Stimulated activated CD8-positive, alpha-beta memory T cell treated with anti-CD3 and anti-CD28 coated beads, Interleukin-2, amount 100 ng/mL, for 1 hour (primary cell): ENCODE measurements around the gene ETV4.
A peak's percentile ranks its signal among the peaks of the same experiment; 100 is the strongest.

Experiments used
- DNase-seq, 2 donors: peaks; one replicate each; pipeline ENCODE4 v3.0.0-alpha.2; 2020; ENCODE audit warnings: low read depth in 2 of 2

Gene ETV4

GRCh38 chr17:43546319-43547188, at the start of gene ETV4:
ETV4 (minus strand) TSS chr17:43546340; CDS start chr17:43545617, 723 bp downstream.
- DNase-seq, result peak; percentile 71 to 72

- no peak for DNase-seq
Observed at GRCh38 chr17:43595466-43595865, 49.3 kb upstream of the ETV4 start.

- DNase-seq, result no peak
Observed at GRCh38 chr17:43591779-43592562, 45.8 kb upstream of the ETV4 start.

GRCh38 chr17:43591001-43591400, 44.9 kb upstream of the ETV4 start:
- DNase-seq, result no peak

- no peak for DNase-seq
Observed at GRCh38 chr17:43588664-43589435, 42.7 kb upstream of the ETV4 start.

GRCh38 chr17:43588121-43588520, 42.0 kb upstream of the ETV4 start:
- no peak for DNase-seq

GRCh38 chr17:43587647-43588046, 41.5 kb upstream of the ETV4 start:
- no peak for DNase-seq

GRCh38 chr17:43584666-43585102, 38.5 kb upstream of the ETV4 start:
- no peak for DNase-seq

GRCh38 chr17:43583332-43583731, 37.2 kb upstream of the ETV4 start:
- DNase-seq, result no peak

GRCh38 chr17:43581613-43582012, 35.5 kb upstream of the ETV4 start:
- no peak for DNase-seq

- no peak for DNase-seq
Observed at GRCh38 chr17:43581130-43581529, 35.0 kb upstream of the ETV4 start.

- DNase-seq, result no peak
Observed at GRCh38 chr17:43579566-43580140, 33.5 kb upstream of the ETV4 start.

- DNase-seq, result no peak
Observed at GRCh38 chr17:43578699-43579565, 32.8 kb upstream of the ETV4 start.

- no peak for DNase-seq
Observed at GRCh38 chr17:43578404-43578698, 32.2 kb upstream of the ETV4 start.

GRCh38 chr17:43577664-43578403, 31.7 kb upstream of the ETV4 start:
- DNase-seq, result no peak

GRCh38 chr17:43576563-43577229, 30.6 kb upstream of the ETV4 start:
- DNase-seq, result peak; percentile 17 to 41

GRCh38 chr17:43574896-43575525, 28.9 kb upstream of the ETV4 start:
- no peak for DNase-seq

- DNase-seq, result no peak
Observed at GRCh38 chr17:43574348-43574747, 28.2 kb upstream of the ETV4 start.
